ENCODE measurements around the gene ZBTB11.
"Not testable (repeated sequence)": the region's sequence is repeated elsewhere in the genome, so short reads cannot be mapped to it uniquely, and the experiment has no call there.

ZBTB11 gene

GRCh38 chr3:101676765-101677435, at the start of gene ZBTB11:
Gene ZBTB11 (minus strand): TSS chr3:101677132. CDS start chr3:101676914, 218 bp downstream.
- no peaks in the 10 kb centered on the region for H3K27me3 Mint-ChIP-seq (ENCODE audit: low read depth)
- peak within 1 kb of the TSS; percentile 92 for H3K4me3 Mint-ChIP-seq
- peak; percentile 99 for DNase-seq (ENCODE audit: low spot score)
- peak within 1 kb of the TSS; percentile 96 for H3K27ac Mint-ChIP-seq
- peaks cover 30% of the 10 kb centered on the region for H3K4me1 Mint-ChIP-seq (ENCODE audit: low read depth)
- peaks cover 46% of the 10 kb centered on the region for H3K36me3 Mint-ChIP-seq (ENCODE audit: low read depth)
- no peaks in the 10 kb centered on the region for H3K9me3 Mint-ChIP-seq

GRCh38 chr3:101725890-101726275, 49.0 kb upstream of the ZBTB11 start:
- Mint-ChIP-seq H3K36me3 (ENCODE audit: low read depth) (peaks cover 26% of the 10 kb centered on the region), H3K9me3 (no peaks in the 10 kb centered on the region), H3K27me3 (ENCODE audit: low read depth) (no peaks in the 10 kb centered on the region), H3K4me1 (ENCODE audit: low read depth) (peaks cover 32% of the 10 kb centered on the region), H3K4me3 (peak overlapping the region; percentile 97), H3K27ac (peak overlapping the region; percentile 94)
- DNase-seq (ENCODE audit: low spot score), result no peak

- Mint-ChIP-seq H3K27ac (peak overlapping the region; percentile 94), H3K9me3 (no peaks in the 10 kb centered on the region), H3K36me3 (ENCODE audit: low read depth) (peaks cover 21% of the 10 kb centered on the region), H3K4me3 (peak overlapping the region; percentile 97), H3K4me1 (ENCODE audit: low read depth) (peaks cover 35% of the 10 kb centered on the region), H3K27me3 (ENCODE audit: low read depth) (no peaks in the 10 kb centered on the region)
- DNase-seq (ENCODE audit: low spot score), result no peak
These were observed 48.4 kb upstream of the ZBTB11 start for GRCh38 chr3:101725194-101725889.

- Mint-ChIP-seq H3K4me1 (ENCODE audit: low read depth) (peaks cover 35% of the 10 kb centered on the region), H3K36me3 (ENCODE audit: low read depth) (peaks cover 18% of the 10 kb centered on the region), H3K27me3 (ENCODE audit: low read depth) (no peaks in the 10 kb centered on the region), H3K9me3 (no peaks in the 10 kb centered on the region), H3K27ac (peak within 1 kb of the TSS; percentile 94), H3K4me3 (peak within 1 kb of the TSS; percentile 97)
- peak; percentile 90 for DNase-seq (ENCODE audit: low spot score)
These were observed 47.6 kb upstream of the ZBTB11 start, which contains the start of gene CEP97 for GRCh38 chr3:101724329-101725193. Gene CEP97 (plus strand): TSS chr3:101724614. CDS start chr3:101724677, 63 bp downstream.

- H3K27ac Mint-ChIP-seq, result peak overlapping the region; percentile 83
- DNase-seq (ENCODE audit: low spot score), result no peak
- peaks cover 4% of the 10 kb centered on the region for H3K36me3 Mint-ChIP-seq (ENCODE audit: low read depth)
- no peaks in the 10 kb centered on the region for H3K27me3 Mint-ChIP-seq (ENCODE audit: low read depth)
- peaks cover 32% of the 10 kb centered on the region for H3K4me1 Mint-ChIP-seq (ENCODE audit: low read depth)
- no peaks in the 10 kb centered on the region for H3K9me3 Mint-ChIP-seq
- peak overlapping the region; percentile 69 for H3K4me3 Mint-ChIP-seq
These were observed 45.7 kb upstream of the ZBTB11 start for GRCh38 chr3:101722394-101723173.

GRCh38 chr3:101720851-101721840, 44.2 kb upstream of the ZBTB11 start:
- peak; percentile 58 for DNase-seq (ENCODE audit: low spot score)
- H3K4me1 Mint-ChIP-seq (ENCODE audit: low read depth), result peaks cover 26% of the 10 kb centered on the region
- H3K27ac Mint-ChIP-seq, result peak overlapping the region; percentile 86
- H3K27me3 Mint-ChIP-seq (ENCODE audit: low read depth), result no peaks in the 10 kb centered on the region
- no peaks in the 10 kb centered on the region for H3K36me3 Mint-ChIP-seq (ENCODE audit: low read depth)
- H3K4me3 Mint-ChIP-seq, result peak overlapping the region; percentile 69
- H3K9me3 Mint-ChIP-seq, result no peaks in the 10 kb centered on the region

- Mint-ChIP-seq H3K36me3 (ENCODE audit: low read depth) (no peaks in the 10 kb centered on the region), H3K4me1 (ENCODE audit: low read depth) (peaks cover 22% of the 10 kb centered on the region), H3K27me3 (ENCODE audit: low read depth) (no peaks in the 10 kb centered on the region), H3K4me3 (no peak overlapping the region), H3K9me3 (no peaks in the 10 kb centered on the region), H3K27ac (no peak overlapping the region)
- no peak for DNase-seq (ENCODE audit: low spot score)
These were observed 42.8 kb upstream of the ZBTB11 start for GRCh38 chr3:101719604-101720185.

GRCh38 chr3:101718455-101718854, 41.5 kb upstream of the ZBTB11 start:
- Mint-ChIP-seq H3K27ac (no peak overlapping the region), H3K9me3 (no peaks in the 10 kb centered on the region), H3K4me3 (no peak overlapping the region), H3K4me1 (ENCODE audit: low read depth) (peaks cover 17% of the 10 kb centered on the region), H3K27me3 (ENCODE audit: low read depth) (no peaks in the 10 kb centered on the region), H3K36me3 (ENCODE audit: low read depth) (no peaks in the 10 kb centered on the region)
- DNase-seq (ENCODE audit: low spot score), result no peak

GRCh38 chr3:101709126-101709525, 32.2 kb upstream of the ZBTB11 start:
- Mint-ChIP-seq H3K36me3 (ENCODE audit: low read depth) (no peaks in the 10 kb centered on the region), H3K27ac (no peak overlapping the region), H3K9me3 (no peaks in the 10 kb centered on the region), H3K4me1 (ENCODE audit: low read depth) (peaks cover 2% of the 10 kb centered on the region), H3K27me3 (ENCODE audit: low read depth) (no peaks in the 10 kb centered on the region), H3K4me3 (no peak overlapping the region)
- no peak for DNase-seq (ENCODE audit: low spot score)

GRCh38 chr3:101704639-101705038, 27.7 kb upstream of the ZBTB11 start:
- H3K27me3 Mint-ChIP-seq (ENCODE audit: low read depth); H3K4me3 Mint-ChIP-seq; H3K27ac Mint-ChIP-seq; H3K9me3 Mint-ChIP-seq; DNase-seq (ENCODE audit: low spot score); H3K4me1 Mint-ChIP-seq (ENCODE audit: low read depth); H3K36me3 Mint-ChIP-seq (ENCODE audit: low read depth): not testable (repeated sequence)

GRCh38 chr3:101703169-101703568, 26.2 kb upstream of the ZBTB11 start:
- no peak overlapping the region for H3K27ac Mint-ChIP-seq
- no peak overlapping the region for H3K4me3 Mint-ChIP-seq
- no peaks in the 10 kb centered on the region for H3K9me3 Mint-ChIP-seq
- DNase-seq (ENCODE audit: low spot score), result no peak
- H3K36me3 Mint-ChIP-seq (ENCODE audit: low read depth), result no peaks in the 10 kb centered on the region
- H3K27me3 Mint-ChIP-seq (ENCODE audit: low read depth), result no peaks in the 10 kb centered on the region
- peaks cover 2% of the 10 kb centered on the region for H3K4me1 Mint-ChIP-seq (ENCODE audit: low read depth)

GRCh38 chr3:101702726-101703125, 25.8 kb upstream of the ZBTB11 start:
- peaks cover 2% of the 10 kb centered on the region for H3K4me1 Mint-ChIP-seq (ENCODE audit: low read depth)
- no peak overlapping the region for H3K27ac Mint-ChIP-seq
- H3K36me3 Mint-ChIP-seq (ENCODE audit: low read depth), result no peaks in the 10 kb centered on the region
- H3K27me3 Mint-ChIP-seq (ENCODE audit: low read depth), result no peaks in the 10 kb centered on the region
- DNase-seq (ENCODE audit: low spot score), result no peak
- no peak overlapping the region for H3K4me3 Mint-ChIP-seq
- no peaks in the 10 kb centered on the region for H3K9me3 Mint-ChIP-seq
